ENCODE results near the gene FAM131A.

FAM131A gene

DNA sequence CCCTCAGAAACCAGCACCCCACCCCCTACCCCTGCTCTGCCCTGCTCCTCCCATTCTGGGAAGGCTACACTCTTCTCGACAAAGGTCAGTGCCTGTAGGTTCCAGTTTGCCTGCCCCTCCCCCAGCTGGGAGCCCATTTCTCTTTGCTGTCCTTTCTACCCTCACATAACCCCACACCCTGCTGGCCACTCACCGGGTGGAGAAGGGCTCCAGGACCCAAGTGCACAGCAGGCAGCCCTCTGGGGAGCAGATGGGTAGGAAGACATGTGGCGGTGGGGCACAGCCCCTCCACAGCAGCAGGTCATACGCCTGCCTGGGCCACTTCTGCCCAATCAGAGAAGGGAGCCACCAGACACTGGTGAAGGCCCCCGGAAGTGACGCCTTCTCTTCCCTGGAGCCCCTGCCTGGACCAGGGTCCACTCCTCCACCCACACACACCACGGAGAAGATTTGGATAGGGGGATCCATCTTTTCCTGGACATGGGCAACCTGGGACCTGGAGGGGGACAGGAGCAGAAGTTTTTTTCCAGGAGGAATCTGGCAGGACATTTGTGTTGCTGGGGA is 40.6 kb downstream of the FAM131A start, which contains the start of gene THPO:
Gene THPO (minus strand): TSS at position 326 of the 564 bp plus-strand sequence. CDS start 1,948 bp downstream, outside the sequence.
- Histone ChIP-seq H3K27ac (ENCODE audit: low read depth, low read length) (no peak within 1 kb of the TSS), H3K79me2 (ENCODE audit: insufficient read depth, low read length) (no peaks in the 10 kb centered on the region), H3K4me3 (ENCODE audit: insufficient read depth, low read length, poor library complexity, severe bottlenecking) (no peak within 1 kb of the TSS), H3K27me3 (ENCODE audit: low read length) (no peaks in the 10 kb centered on the region), H3F3A (ENCODE audit: insufficient read depth) (no peaks in the 10 kb centered on the region), H3K9me3 (ENCODE audit: insufficient read depth, low read length) (no peaks in the 10 kb centered on the region), H3K36me3 (ENCODE audit: low read length) (no peaks in the 10 kb centered on the region), H4K20me1 (ENCODE audit: low read depth, low read length) (no peaks in the 10 kb centered on the region), H3K9me2 (replicated peaks; ENCODE audit: insufficient read depth, low read length) (no peaks in the 10 kb centered on the region), H3K4me2 (ENCODE audit: low read depth, low read length, poor library complexity, severe bottlenecking) (no peak within 1 kb of the TSS), H3K9ac (ENCODE audit: low read length) (no peak within 1 kb of the TSS), H2AFZ (ENCODE audit: low read depth, low read length, severe bottlenecking) (no peak within 1 kb of the TSS)
- no peak for TF ChIP-seq EZH2phosphoT487 (conservative IDR thresholded peaks at IDR 0.05; ENCODE audit: low read length)
- TF ChIP-seq, protein P1, sequence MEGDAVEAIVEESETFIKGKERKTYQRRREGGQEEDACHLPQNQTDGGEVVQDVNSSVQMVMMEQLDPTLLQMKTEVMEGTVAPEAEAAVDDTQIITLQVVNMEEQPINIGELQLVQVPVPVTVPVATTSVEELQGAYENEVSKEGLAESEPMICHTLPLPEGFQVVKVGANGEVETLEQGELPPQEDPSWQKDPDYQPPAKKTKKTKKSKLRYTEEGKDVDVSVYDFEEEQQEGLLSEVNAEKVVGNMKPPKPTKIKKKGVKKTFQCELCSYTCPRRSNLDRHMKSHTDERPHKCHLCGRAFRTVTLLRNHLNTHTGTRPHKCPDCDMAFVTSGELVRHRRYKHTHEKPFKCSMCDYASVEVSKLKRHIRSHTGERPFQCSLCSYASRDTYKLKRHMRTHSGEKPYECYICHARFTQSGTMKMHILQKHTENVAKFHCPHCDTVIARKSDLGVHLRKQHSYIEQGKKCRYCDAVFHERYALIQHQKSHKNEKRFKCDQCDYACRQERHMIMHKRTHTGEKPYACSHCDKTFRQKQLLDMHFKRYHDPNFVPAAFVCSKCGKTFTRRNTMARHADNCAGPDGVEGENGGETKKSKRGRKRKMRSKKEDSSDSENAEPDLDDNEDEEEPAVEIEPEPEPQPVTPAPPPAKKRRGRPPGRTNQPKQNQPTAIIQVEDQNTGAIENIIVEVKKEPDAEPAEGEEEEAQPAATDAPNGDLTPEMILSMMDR (IDR thresholded peaks at IDR 0.05; ENCODE audit: insufficient read depth, low read length, poor library complexity, severe bottlenecking), result no peak

DNA sequence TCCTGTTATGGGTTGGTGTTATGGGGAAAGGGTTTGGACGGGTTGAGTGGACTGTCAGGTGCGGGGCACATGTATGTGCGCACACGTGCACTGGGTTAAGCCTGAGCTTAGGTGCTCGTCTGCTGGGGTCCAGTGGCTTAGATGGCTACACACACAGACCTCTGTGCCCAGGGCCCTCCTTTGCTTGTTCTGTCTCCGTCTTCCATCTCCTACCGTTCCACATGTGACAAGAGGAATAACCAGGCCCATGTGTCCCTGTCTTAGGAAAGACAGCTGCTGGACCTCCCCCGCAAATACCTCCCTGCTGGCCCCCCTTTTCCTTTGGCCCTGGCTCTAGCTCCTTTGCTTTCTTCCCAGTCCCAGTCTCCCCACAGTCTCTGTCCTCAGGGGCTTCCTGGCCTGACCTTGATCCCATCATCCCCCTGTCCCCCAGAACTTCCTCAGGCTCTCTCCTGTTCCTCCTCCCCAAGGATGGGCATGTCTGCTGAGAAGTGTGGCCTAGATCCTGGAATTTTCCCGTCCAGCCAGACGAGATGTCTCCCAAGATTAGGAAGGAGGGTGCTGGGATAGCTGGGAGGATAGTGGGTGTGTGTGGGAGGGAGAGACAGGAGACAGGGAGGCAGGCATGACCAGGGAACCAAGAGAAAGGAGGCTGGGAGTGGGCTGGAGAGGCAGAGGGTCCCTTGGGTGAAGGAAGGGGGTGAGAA is 41.4 kb downstream of the FAM131A start:
- no peaks in the 10 kb centered on the region for H3K79me2 ChIP-seq (ENCODE audit: insufficient read depth, low read length)
- H3K27ac ChIP-seq (ENCODE audit: low read depth, low read length), result no peak overlapping the region
- no peaks in the 10 kb centered on the region for H3F3A ChIP-seq (ENCODE audit: insufficient read depth)
- H3K9me2 ChIP-seq (replicated peaks; ENCODE audit: insufficient read depth, low read length), result no peaks in the 10 kb centered on the region
- H3K4me2 ChIP-seq (ENCODE audit: low read depth, low read length, poor library complexity, severe bottlenecking), result no peak overlapping the region
- no peaks in the 10 kb centered on the region for H4K20me1 ChIP-seq (ENCODE audit: low read depth, low read length)
- H3K27me3 ChIP-seq (ENCODE audit: low read length), result no peaks in the 10 kb centered on the region
- H3K36me3 ChIP-seq (ENCODE audit: low read length), result no peaks in the 10 kb centered on the region
- H2AFZ ChIP-seq (ENCODE audit: low read depth, low read length, severe bottlenecking), result no peak overlapping the region
- H3K9me3 ChIP-seq (ENCODE audit: insufficient read depth, low read length), result no peaks in the 10 kb centered on the region
- TF ChIP-seq, protein P1 (IDR thresholded peaks at IDR 0.05; ENCODE audit: insufficient read depth, low read length, poor library complexity, severe bottlenecking), result no peak
- no peak for TF ChIP-seq EZH2phosphoT487 (conservative IDR thresholded peaks at IDR 0.05; ENCODE audit: low read length)
- H3K9ac ChIP-seq (ENCODE audit: low read length), result no peak overlapping the region
- H3K4me3 ChIP-seq (ENCODE audit: insufficient read depth, low read length, poor library complexity, severe bottlenecking), result no peak overlapping the region

DNA sequence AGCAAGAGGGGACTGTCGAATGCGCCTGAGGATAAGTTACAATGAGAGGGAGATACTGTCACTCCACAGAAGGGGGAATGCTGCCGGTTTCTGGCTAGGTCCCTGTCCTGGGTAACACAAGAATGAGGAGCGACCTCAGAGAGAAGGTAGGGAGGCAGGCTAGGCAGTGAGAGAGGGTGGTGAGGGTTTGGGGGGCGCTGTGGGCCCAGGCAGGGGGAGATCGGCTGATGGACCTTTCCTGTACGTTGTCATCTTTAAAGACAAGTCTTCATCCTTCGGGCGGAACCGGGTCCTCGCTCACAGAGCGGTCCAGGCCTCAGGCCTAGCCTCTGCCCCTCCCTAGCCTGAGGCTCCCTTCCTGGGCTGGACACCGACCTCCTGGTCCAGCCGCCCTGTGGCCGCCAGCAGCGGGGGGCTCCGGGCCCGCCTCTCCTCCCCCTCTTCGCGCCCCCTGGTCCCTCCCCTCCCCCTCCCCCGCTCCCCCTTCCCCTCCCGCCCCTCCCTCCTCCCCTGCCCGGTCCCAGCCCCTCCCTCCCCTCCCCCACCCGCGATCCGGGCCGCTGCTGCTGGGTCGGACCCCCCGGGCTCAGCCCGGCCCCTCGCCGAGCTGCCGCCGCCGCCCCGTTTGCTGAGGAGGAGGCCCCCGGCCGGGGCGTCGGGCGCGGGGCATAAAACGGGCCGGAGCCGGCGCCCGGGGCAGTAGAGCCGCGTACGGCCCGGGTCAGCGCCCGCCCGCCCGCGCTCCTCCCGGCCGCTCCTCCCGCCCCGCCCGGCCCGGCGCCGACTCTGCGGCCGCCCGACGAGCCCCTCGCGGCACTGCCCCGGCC is 42.2 kb downstream of the FAM131A start, which contains the start of gene CHRD:
Gene CHRD (plus strand): TSS at position 697 of the 827 bp plus-strand sequence. CDS start 265 bp downstream, outside the sequence.
- Histone ChIP-seq H3K9me2 (replicated peaks; ENCODE audit: insufficient read depth, low read length) (no peaks in the 10 kb centered on the region), H3K36me3 (ENCODE audit: low read length) (no peaks in the 10 kb centered on the region), H4K20me1 (ENCODE audit: low read depth, low read length) (no peaks in the 10 kb centered on the region), H3K27ac (ENCODE audit: low read depth, low read length) (no peak within 1 kb of the TSS), H3K4me3 (ENCODE audit: insufficient read depth, low read length, poor library complexity, severe bottlenecking) (no peak within 1 kb of the TSS), H3F3A (ENCODE audit: insufficient read depth) (no peaks in the 10 kb centered on the region), H3K79me2 (ENCODE audit: insufficient read depth, low read length) (no peaks in the 10 kb centered on the region), H3K27me3 (ENCODE audit: low read length) (no peaks in the 10 kb centered on the region), H3K4me2 (ENCODE audit: low read depth, low read length, poor library complexity, severe bottlenecking) (no peak within 1 kb of the TSS), H3K9me3 (ENCODE audit: insufficient read depth, low read length) (no peaks in the 10 kb centered on the region), H2AFZ (ENCODE audit: low read depth, low read length, severe bottlenecking) (no peak within 1 kb of the TSS), H3K9ac (ENCODE audit: low read length) (no peak within 1 kb of the TSS)
- TF ChIP-seq, protein P1 (IDR thresholded peaks at IDR 0.05; ENCODE audit: insufficient read depth, low read length, poor library complexity, severe bottlenecking), result no peak
- TF ChIP-seq EZH2phosphoT487 (conservative IDR thresholded peaks at IDR 0.05; ENCODE audit: low read length), result no peak

All from SU-DHL-6 (cell line).